Measurements from ENCODE around the gene PTPRN2.
"Not testable (repeated sequence)": the region's sequence is repeated elsewhere in the genome, so short reads cannot be mapped to it uniquely, and the experiment has no call there.

The PTPRN2 gene

GRCh38 chr7:158535079-158535478 lies 52.5 kb downstream of the PTPRN2 start:
- DNase-seq (ENCODE audit: low read depth) = no peak
- no peak for TF ChIP-seq CTCF (IDR thresholded peaks at IDR 0.05; ENCODE audit: low read depth, low read length, missing control alignments)
- H3K4me3 ChIP-seq (ENCODE audit: low read depth, low read length) = no peak overlapping the region

DNA sequence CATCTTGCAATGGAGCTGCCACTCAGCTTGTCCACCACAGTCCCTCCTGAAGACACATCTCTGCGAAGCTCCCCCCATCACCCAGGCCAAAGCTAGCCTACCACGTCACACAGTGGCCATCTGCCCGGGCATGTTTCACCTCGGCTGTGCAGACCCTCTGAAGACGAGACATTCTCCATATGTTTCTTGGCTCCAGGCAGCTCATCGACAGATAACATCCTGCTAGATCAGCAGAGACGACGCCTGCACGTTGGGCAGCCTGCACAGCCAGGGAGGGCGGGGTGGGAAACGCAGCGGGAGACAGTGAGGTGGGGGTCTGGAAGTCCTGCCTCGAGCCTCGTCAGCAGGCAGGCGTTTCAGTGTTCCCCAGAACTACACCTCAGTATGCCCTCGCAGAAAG lies 53.0 kb downstream of the PTPRN2 start:
- no peak for DNase-seq (ENCODE audit: low read depth)
- no peak for TF ChIP-seq CTCF (IDR thresholded peaks at IDR 0.05; ENCODE audit: low read depth, low read length, missing control alignments)

GRCh38 chr7:158534134-158534515 lies 53.5 kb downstream of the PTPRN2 start:
- not testable (repeated sequence) for DNase-seq (ENCODE audit: low read depth); H3K4me3 ChIP-seq (ENCODE audit: low read depth, low read length)

More for the DNA sequence above, 53.0 kb downstream of the PTPRN2 start:
- H3K4me3 ChIP-seq (ENCODE audit: low read depth, low read length) = no peak overlapping the region

GRCh38 chr7:158533386-158534133 lies 54.1 kb downstream of the PTPRN2 start:
- no peak for DNase-seq (ENCODE audit: low read depth)
- H3K4me3 ChIP-seq (ENCODE audit: low read depth, low read length) = no peak overlapping the region
- TF ChIP-seq CTCF (IDR thresholded peaks at IDR 0.05; ENCODE audit: low read depth, low read length, missing control alignments) = no peak

GRCh38 chr7:158532093-158532627 lies 55.5 kb downstream of the PTPRN2 start:
- TF ChIP-seq CTCF (IDR thresholded peaks at IDR 0.05; ENCODE audit: low read depth, low read length, missing control alignments) = no peak
- H3K4me3 ChIP-seq (ENCODE audit: low read depth, low read length) = no peak overlapping the region
- no peak for DNase-seq (ENCODE audit: low read depth)

- no peak overlapping the region for H3K4me3 ChIP-seq (ENCODE audit: low read depth, low read length)
- no peak for DNase-seq (ENCODE audit: low read depth)
- TF ChIP-seq CTCF (IDR thresholded peaks at IDR 0.05; ENCODE audit: low read depth, low read length, missing control alignments) = no peak
Measured at GRCh38 chr7:158531661-158532060, 56.0 kb downstream of the PTPRN2 start.

GRCh38 chr7:158530800-158531609 lies 56.6 kb downstream of the PTPRN2 start:
- DNase-seq (ENCODE audit: low read depth) = no peak
- TF ChIP-seq CTCF (IDR thresholded peaks at IDR 0.05; ENCODE audit: low read depth, low read length, missing control alignments) = no peak

More at GRCh38 chr7:158530800-158531609, 56.6 kb downstream of the PTPRN2 start:
- no peak overlapping the region for H3K4me3 ChIP-seq (ENCODE audit: low read depth, low read length)
